GM15510 (cell line): Measurements from ENCODE around the gene TTI1.

ENCODE experiments used
- POLR2A ChIP-seq: IDR thresholded peaks from 3 replicates; pipeline ENCODE4 v1.6.1; 2011; ENCODE audit warnings: borderline replicate concordance; ENCODE audit not compliant: insufficient read length; ENCODE audit errors: extremely low read depth

TTI1 gene

GRCh38 chr20:38062890-38063289 is 29.6 kb upstream of the TTI1 start:
- TF ChIP-seq POLR2A, result no peak

GRCh38 chr20:38061109-38061508 is 27.9 kb upstream of the TTI1 start:
- no peak for TF ChIP-seq POLR2A

- TF ChIP-seq POLR2A, result no peak
Observed at GRCh38 chr20:38060536-38060935, 27.3 kb upstream of the TTI1 start.

- TF ChIP-seq POLR2A, result no peak
Observed at GRCh38 chr20:38059832-38060231, 26.6 kb upstream of the TTI1 start.

GRCh38 chr20:38057351-38057972 is 24.2 kb upstream of the TTI1 start:
- TF ChIP-seq POLR2A, result no peak

- no peak for TF ChIP-seq POLR2A
Observed at GRCh38 chr20:38055848-38056247, 22.6 kb upstream of the TTI1 start.

GRCh38 chr20:38055294-38055693 is 22.0 kb upstream of the TTI1 start:
- no peak for TF ChIP-seq POLR2A

- TF ChIP-seq POLR2A, result no peak
Observed at GRCh38 chr20:38054647-38055046, 21.4 kb upstream of the TTI1 start.

- no peak for TF ChIP-seq POLR2A
Observed at GRCh38 chr20:38052870-38053269, 19.6 kb upstream of the TTI1 start.

GRCh38 chr20:38050686-38051085 is 17.4 kb upstream of the TTI1 start:
- TF ChIP-seq POLR2A, result no peak

GRCh38 chr20:38049800-38050199 is 16.5 kb upstream of the TTI1 start:
- TF ChIP-seq POLR2A, result no peak

GRCh38 chr20:38046572-38046971 is 13.3 kb upstream of the TTI1 start:
- TF ChIP-seq POLR2A, result no peak

GRCh38 chr20:38044685-38045084 is 11.4 kb upstream of the TTI1 start:
- TF ChIP-seq POLR2A, result no peak

- no peak for TF ChIP-seq POLR2A
Observed at GRCh38 chr20:38043512-38044300, 10.4 kb upstream of the TTI1 start.

GRCh38 chr20:38040276-38040675 is 7.0 kb upstream of the TTI1 start:
- TF ChIP-seq POLR2A, result no peak

- TF ChIP-seq POLR2A, result no peak
Observed at GRCh38 chr20:38036366-38036765, 3.1 kb upstream of the TTI1 start.

- TF ChIP-seq POLR2A, result no peak
Observed at GRCh38 chr20:38034961-38035360, 1.7 kb upstream of the TTI1 start.

- TF ChIP-seq POLR2A, result no peak
Observed at GRCh38 chr20:38034108-38034649, 923 bp upstream of the TTI1 start.
